ENCODE measurements around the gene TFAM.

DNA sequence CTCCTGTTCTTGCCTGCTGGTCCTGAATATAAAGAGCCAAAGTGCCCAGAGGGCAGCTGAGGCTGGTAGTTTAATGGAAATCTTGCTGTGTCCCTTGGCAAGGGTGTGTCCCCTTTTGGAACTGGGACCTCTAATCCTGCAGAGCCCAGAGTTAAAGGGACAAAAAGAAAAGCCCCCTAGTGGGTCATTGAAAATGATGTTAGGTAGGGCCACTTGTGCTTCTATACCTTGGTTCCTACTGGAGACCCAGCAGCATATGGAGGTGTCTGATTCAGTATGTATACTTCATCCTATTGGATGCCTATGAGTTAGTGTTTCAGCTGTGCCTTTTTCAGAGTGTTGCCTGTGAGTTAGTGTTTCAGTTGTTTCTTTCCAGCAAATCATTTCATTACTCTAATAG lies 30.5 kb downstream of the TFAM start:
- TF ChIP-seq POLR2A (IDR thresholded peaks at IDR 0.05), result no peak
- TF ChIP-seq, protein P1, sequence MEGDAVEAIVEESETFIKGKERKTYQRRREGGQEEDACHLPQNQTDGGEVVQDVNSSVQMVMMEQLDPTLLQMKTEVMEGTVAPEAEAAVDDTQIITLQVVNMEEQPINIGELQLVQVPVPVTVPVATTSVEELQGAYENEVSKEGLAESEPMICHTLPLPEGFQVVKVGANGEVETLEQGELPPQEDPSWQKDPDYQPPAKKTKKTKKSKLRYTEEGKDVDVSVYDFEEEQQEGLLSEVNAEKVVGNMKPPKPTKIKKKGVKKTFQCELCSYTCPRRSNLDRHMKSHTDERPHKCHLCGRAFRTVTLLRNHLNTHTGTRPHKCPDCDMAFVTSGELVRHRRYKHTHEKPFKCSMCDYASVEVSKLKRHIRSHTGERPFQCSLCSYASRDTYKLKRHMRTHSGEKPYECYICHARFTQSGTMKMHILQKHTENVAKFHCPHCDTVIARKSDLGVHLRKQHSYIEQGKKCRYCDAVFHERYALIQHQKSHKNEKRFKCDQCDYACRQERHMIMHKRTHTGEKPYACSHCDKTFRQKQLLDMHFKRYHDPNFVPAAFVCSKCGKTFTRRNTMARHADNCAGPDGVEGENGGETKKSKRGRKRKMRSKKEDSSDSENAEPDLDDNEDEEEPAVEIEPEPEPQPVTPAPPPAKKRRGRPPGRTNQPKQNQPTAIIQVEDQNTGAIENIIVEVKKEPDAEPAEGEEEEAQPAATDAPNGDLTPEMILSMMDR (IDR thresholded peaks at IDR 0.05), result no peak
